Activated CD4-positive, CD25-positive, alpha-beta regulatory T cell (primary cell): ENCODE measurements around the gene CD59.
"Not testable (repeated sequence)": the region's sequence is repeated elsewhere in the genome, so short reads cannot be mapped to it uniquely, and the experiment has no call there.

Experiments
- DNase-seq, 4 experiments: peaks; one replicate each; lab custom pipeline; 2025; lab: John Stamatoyannopoulos, UW

Gene CD59

DNA sequence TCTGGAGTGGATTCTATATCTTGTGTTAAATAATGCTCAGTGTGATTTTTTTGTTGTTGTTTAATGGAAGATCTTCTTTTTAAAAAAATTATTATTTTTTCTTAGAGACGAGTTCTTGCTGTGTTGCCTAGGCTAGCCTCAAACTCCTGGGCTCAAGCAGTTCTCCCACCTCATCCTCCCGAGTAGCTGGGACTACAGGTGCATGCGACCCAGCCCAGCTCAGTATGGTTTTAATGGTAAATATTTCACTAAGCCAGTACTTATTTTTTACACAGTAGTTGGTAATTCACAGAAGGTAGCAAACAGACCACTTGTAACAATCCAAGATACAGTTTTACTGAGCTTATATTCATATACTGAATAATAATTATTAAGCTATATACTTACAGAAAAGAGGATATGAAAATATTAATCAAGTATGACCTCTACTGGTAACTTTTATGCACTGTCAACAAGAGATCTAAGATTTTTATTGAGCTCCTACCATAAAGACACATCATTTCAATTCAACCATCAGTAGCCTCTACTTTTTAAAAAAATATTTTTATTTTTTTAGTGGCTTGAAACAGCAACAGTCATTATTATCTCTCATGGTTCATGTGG is 6.1 kb upstream of the CD59 start:
- DNase-seq: no peak

DNA sequence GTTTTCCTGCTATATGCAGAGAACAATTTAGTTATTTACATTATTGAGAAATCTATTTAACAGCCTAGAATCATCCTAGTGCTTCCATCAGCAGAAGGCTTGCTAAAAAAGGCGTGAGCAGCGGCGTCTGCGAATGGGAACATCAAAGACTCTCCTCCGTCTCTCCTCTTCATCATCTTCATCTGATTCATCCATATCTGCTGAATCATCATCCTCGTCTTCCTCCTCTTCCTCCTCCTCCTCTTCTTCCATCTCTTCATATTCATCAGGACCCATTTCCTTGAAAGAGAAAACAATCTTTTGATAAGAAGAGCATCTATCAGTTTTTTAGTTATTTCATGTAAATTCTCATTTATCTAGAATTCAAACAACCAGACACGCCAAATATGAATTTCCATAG is 5.6 kb upstream of the CD59 start:
- DNase-seq: no peak

DNA sequence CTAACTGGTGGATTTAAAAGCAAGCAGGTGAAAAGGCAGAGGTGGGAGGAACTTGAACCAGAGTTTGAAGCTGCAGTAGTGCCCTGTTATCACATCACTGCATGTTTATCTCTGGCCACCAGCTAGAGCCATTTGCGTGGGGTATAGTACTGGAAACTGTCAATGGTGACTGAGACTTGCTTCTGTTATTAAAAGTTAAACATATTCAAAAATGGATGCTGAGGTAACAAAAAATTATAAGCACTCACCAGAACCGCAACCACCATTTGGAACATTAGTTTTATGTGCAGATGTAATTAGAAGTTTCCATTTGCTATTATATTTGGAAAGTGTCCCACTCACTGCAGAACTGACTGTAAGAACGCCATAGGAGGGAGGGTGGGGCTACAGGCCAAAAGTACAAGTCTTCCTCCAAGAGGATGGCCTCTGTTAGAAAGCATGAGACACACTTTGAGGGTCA is 1.2 kb upstream of the CD59 start:
- no peak for DNase-seq

DNA sequence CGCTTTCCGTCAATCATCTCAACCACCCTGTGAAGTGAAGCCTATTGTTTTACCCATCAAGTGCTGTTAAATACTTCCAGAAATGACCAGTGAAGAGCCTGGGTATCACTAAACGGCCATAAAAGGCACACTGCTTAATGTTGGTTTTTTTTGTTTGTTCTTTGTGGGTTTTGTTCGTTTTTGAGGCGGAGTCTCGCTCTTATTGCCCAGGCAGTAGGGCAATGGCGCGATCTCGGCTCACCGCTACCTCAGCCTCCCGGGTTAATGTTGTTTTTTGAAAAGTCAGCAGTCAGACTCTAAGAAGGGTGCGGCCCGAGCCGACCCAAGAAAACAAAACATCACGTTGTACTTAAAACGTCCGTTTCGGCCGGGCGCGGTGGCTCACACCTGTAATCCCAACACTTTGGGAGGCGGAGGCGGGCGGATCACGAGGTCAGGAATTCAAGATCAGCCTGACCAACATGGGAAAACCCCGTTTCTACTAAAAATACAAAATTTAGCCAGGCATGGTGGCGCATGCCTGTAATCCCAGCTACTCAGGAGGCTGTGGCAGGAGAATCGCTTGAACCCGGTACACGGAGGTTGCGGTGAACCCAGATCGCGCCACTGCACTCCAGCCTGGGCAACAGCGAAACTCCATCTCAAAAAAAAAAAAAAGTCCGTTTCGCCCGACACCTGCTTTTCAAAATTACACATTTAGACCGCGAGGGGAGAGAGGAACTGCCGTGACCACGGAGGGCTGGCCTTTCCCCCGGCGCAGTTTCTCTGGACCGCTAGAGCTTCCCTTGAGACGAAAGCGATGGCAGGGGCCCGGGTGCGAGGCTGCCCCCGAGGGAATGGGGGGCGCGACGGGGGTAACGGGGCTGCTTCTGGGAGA is 714 bp downstream of the CD59 start:
- DNase-seq: peak in 3 of 4 experiments; percentile 3 to 28 (median 12)

DNA sequence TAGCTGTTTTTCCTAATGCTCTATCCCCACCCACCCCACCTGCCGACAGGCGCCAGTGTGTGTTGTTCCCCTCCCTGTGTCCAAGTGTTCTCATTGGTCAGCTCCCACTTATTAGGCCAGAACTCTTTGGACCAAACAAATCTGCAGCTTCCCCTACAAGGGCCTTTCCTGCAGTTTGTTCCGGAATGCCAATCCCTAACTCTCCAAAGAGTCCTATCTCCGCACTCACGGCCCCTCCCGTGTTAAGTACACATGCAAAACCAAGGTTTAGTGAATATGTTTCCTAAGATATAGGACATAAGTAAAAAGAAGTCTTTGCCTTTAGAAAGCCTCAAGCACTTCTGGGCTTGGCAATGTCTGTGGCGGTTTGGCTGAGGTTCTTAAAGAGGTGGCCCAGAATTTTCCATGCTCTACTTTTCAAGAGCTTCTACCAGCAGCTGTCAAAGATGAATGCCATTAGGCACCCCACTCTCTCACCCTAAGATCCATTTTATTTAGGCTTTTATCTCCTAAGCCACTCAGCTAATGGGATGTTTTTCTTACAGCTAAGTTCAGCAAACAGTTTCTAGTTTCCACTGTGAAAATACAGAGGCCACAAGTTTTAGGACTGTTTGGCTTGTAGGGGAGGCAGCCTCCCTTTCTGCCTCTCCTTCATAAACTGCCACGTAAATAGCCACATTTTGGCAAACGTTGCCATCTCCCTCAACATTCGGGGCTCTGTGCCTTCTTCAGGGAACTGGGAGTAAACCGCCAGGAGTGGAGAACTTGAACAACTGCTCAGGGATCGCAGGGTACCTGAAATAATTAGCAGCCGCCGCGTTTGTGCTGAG is 1.6 kb downstream of the CD59 start:
- DNase-seq: no peak

DNA sequence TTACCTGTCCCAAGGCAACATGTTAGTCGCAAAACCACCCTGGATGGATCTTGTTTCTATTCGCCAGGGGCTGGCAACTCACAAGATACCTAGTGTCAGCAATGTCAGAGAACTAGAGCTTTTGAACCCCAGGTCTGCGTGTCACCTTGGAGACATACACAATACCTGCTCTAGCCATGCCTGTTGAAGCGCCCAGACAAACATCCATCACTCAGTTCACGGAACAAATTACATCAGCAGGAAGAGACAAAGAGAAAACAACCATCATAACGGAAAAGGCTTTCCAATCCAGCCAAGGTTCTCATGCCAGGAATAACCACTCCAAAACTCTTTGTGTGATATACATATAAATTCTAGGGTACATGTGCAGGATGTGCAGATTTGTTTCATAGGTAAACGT is 2.2 kb downstream of the CD59 start:
- no peak for DNase-seq

DNA sequence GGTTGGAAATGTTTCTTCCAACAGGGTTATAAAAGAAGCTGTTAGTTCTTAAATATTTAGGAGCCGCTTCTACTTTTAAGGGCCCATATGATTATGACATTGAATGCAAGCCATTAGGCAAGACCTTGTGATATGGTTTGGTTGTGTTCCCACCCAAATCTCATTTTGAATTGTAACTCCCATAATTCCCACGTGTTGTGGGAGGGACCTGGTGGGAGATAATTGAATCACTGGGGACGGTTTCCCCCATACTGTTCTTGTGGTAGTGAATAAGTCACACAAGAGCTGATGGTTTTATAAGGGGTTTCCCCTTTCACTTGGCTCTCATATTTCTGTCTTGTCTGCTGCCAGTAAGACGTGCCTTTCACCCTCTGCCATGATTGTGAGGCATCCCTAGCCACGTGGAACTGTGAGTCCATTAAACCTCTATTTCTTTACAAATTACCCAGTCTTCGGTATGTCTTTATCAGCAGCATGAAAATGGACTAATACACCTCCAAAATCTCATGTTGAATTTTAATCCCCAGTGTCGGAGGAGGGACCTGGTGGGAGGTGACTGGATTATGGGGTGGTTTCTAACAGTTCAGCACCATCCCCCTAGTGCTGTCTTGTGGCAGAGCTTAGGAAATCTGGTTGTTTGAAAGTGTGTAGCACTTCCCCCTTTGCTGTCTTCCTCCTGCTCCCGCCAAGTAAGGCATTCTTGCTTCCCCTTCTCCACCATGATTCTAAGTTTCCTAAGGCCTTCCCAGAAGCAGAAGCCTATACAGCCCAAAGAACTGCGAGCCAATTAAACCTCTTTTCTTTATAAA is 4.3 kb downstream of the CD59 start:
- DNase-seq: peak in 1 of 4 experiments; percentile 12

DNA sequence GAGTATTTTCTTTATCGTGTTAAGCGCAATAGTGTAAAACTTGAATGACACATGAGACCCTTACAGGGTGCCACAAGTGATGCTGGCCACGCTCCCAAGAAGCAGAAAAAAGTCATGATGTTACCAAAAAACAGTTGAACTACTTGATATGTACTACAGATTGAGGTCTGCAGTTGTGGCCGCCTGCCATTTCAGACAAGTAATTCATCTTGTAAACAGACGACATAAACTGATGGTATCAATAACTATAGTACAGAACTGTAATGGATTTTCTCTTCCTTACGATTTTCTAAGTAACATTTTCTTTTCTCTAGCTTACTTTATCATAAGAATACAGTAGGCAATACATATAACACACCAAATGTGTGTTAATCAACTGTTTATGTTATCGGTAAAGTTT is 5.5 kb downstream of the CD59 start:
- DNase-seq: no peak

DNA sequence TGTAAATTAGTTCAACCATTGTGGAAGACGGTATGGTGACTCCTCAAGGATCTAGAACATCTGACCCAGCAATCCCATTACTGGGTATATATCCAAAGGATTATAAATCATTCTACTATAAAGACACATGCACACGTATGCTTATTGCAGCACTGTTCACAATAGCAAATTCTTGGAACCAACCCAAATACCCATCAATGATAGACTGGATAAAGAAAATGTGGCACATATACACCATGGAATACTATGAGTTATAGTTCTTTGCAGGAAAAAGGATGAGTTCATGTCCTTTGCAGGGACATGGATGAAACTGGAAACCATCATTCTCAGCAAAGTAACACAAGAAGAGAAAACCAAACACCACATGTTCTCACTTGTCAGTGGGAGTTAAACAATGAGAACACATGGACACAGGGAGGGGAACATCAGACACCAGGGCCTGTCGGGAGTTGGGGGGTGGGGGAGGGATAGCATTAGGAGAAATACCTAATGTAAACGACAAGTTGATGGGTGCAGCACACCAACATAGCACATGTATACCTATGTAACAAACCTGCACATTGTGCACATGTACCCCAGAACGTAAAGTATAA is 7.1 kb downstream of the CD59 start:
- DNase-seq: not testable (repeated sequence)

DNA sequence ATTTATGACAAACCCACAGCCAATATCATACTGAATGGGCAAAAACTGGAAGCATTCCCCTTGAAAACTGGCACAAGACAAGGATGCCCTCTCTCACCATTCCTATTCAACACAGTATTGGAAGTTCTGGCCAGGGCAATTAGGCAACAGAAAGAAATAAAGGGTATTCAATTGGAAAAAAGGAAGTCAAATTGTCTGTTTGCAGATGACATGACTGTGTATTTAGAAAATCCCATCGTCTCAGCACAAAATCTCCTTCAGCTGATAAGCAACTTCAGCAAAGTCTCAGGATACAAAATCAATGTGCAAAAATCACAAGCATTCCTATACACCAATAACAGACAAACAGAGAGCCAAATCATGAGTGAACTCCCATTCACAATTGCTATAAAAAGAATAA is 8.7 kb downstream of the CD59 start:
- DNase-seq: not testable (repeated sequence)

DNA sequence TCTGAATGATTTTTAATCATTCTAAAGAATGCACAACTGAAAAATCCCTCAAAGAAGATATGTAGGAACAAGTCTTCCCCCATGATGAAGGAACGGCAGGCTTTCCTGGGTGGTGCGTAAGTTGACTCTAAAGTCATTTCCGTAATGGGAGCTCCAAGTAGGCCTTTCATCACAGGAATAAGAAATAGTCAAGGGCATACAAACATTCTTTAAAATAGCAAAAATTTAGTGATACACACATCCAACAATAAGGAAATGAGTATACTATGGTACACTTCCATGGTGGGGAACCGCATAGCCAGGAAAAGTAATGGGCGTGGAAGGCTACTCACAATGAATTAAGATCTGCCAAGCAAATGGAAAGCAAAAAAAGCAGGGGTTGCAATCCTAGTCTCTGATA is 10.7 kb downstream of the CD59 start:
- no peak for DNase-seq

DNA sequence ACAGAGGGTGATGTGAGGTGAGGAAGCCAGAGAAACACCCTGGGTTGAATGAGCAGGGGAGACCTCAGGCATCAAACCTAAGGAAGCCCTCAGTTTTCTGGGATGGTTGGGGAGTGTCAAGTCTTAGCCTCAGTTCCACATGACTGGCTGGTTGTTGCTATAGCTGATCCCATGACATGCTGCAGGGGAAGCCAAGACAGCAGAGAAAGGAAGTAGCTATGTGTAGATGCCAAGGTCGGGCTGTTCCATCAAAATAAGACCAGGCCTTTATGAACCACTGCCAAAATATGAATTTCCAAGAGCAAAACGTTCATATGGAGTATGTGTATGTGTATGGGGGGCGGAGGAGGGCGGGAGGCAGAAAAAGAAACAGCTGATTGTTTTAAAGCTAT is 11.6 kb downstream of the CD59 start:
- DNase-seq: no peak

DNA sequence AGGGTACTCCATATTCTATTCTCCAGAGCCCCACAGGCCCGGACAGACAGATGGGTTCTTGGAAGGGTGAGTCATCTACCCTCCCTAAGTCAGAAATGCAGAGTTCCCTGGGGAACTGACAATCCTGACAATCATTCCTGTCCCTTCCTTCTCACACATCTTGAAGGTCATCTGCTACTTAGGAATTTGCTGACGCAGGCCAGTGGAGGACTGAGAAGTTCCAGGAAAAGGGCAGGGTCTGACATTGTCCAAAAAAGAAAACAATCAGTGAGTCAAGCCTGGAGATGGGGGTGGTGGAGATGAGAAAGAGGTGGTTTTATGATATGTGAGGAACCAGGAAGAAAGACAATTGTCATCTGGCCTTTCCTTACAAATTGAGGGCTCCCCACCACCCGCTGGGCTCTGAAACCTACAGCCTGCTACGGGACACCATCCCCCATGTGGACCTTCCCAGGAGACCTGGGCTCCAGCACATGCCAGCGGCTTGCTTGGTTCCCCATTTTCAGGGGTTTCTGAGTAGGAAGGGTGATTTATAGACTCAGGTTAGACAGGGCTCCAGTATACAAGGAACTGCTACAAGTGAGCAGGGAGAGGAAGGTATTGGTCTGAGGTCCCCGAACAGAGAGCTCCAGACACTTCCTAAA is 12.9 kb downstream of the CD59 start:
- DNase-seq: no peak

DNA sequence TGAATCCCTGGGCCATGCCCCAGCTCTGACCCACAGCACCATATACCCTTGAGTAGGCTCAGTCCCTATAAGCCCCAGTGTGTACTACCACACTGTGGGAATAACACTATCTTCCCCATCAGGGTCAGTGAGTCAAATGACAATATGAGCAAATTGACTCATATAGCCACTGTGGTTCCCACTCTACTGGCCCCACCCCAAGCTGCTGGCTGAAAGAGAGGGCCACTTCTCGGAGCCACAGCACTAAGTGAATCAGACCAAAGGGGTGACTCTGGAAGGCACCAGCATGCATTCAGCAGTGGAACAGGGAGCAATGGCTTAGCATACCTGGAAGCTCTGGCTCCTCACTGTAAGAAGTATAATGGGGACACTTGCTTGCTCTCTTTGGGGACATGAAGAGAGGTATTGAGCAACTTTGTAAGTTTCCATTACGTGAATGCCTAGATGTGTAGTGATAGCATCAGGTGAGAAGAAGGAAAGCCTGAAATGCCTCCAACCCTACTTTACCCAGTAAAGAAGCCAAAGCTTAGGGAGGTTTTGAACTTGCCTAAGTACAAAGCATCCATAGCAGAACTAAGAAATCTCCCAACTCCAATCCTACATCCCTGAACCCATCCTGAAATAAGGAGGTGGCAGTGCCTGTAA is 13.5 kb downstream of the CD59 start:
- DNase-seq: peak in 2 of 4 experiments; percentile 12

DNA sequence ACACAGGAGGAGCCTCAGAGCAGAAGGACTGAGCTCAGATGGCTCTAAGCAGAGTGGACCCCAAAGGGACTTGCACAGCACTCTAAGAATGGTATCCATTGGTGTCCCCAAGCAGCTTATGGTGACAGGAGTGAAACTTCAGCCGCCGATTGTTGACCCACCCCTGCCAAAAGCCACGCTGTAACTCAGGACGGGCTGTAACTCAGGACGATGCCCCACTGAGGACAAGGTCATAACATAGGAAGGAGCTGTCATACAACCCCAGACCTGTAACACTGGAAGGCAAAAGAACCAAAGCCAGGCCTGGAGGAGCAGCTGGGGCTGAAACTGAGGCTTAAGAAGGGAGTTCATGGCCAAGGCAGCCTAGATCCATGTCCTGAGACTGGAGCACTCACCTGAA is 14.2 kb downstream of the CD59 start:
- no peak for DNase-seq

DNA sequence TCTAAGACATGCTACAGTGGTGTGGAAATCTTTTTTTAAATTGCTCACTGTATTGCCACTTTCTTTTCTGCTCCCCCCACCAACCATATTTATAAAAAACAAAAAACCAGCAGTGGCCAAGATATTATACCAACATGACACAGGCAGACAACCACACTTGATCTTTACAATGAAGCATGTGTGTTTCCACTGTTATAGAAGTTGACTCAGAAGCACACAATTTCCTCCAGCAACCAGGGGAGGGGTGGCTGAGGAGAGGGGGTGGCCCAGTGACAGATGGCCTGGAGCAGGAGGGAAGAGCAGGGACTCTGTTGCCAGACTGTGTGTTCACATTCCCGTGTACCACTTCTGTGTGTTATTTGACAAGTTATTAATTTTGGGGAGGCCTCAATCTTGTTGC is 14.8 kb downstream of the CD59 start:
- DNase-seq: no peak

DNA sequence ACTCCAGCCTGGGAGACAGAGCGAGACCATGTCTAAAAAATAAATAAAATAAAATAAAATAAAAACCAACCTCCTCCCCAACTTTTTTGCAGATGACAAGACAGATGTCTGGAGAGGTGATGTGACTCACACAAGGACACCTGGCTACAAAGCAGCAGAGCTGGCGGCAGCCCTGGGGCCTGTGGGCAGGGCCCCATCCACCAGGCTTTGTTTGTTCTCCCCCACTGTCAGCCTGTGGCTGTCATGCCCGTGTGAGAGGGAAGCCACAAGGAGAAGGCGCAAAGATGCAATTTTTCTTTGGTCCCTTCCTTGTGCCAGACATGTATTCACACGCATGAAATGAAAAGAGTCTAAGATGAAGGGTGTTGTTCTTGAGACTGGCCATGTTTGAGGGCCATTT is 16.6 kb downstream of the CD59 start:
- no peak for DNase-seq

DNA sequence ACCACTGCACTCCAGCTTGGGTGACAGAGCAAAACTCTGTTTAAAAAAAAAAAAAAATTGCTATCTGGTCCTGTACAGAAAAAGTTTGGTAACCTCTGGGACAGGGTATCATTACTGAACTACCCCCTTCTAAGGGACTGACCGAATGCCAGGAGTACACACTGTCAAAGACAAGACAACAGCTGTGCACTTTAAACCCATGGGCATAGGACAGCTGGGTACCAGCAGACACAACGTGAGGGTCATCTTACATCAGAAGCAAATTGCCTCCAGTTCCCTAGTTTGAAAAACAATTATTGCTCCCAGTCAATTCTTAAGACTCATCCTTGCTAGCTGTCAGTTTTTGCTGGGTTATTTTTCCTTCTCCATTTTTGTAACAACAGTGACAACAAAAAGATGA is 17.8 kb downstream of the CD59 start:
- DNase-seq: no peak

DNA sequence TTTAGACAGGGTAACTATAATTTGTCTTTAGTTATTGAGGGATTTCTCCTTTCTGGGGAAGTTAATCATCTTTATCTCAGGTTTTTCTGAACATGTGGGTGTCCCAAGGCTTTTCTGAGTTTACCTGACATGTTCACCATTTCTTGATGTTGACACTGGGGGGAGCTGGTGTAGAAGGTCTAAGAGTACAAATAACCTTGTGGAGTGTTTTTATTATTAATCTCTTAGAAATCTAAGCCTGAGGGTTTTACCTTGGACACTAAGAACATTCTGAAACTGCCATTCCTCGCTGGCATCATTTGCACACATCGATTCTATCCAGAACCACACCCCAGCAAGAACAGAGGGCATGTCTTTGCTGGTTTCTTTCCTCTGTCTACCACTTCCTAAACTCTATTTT is 20.0 kb downstream of the CD59 start:
- no peak for DNase-seq

DNA sequence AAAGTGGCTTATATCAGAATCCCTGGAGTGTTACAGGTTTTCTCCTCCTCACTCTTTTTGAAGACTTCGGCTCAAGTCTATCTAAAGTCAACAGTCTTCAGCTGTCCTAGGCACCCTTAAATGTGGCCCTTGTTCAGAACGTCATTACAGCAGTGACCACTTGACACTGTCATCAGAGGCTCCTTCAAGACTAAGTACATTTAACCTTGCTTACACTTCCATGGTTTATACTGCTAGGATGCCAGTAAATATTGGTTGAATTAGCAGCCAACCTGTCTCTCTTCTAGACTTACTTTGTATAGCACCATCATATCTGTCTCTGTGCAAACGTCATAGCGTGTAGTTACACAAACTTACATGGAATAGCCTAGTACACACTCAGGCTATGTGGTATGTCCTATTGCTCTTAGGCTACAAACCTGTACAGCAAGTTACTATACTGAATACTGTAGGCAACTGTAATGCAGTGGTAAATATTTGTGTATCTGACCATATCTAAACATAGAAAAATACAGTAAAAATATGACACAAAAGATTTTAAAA is 22.3 kb downstream of the CD59 start:
- no peak for DNase-seq
